GM23248 (cell line): ENCODE measurements around the gene S100A7A. TPM values are rescaled to one million over a fixed set of nuclear protein-coding genes. Genes with fewer than 3 reads are reported as not detected.

Experiments used
- DNase-seq: peaks from one replicate; pipeline ENCODE4 v3.0.0-alpha.2; 2015
- H2AFZ ChIP-seq: fragments of 200-600 bp; sonication (generic); 2 replicates; pipeline ENCODE4 v1.6.1; 2016; ENCODE audit warnings: antibody characterized with exemption
- H3F3A ChIP-seq: fragments of 200-600 bp; sonication (generic); 2 replicates; pipeline ENCODE4 v1.6.1; 2016; ENCODE audit warnings: mild to moderate bottlenecking, antibody characterized with exemption, mixed run types; ENCODE audit not compliant: insufficient read depth
- H3K27ac ChIP-seq: fragments of 200-600 bp; sonication (generic); 2 replicates; pipeline ENCODE4 v1.5.1; 2016; ENCODE audit warnings: mild to moderate bottlenecking
- H3K27me3 ChIP-seq: fragments of 200-600 bp; sonication (generic); replicated peaks from 2 replicates; pipeline ENCODE4 v1.6.1; 2016; ENCODE audit warnings: mild to moderate bottlenecking; ENCODE audit not compliant: insufficient read depth
- H3K36me3 ChIP-seq: fragments of 200-600 bp; sonication (generic); 2 replicates; pipeline ENCODE4 v1.6.1; 2016; ENCODE audit warnings: low read depth, mild to moderate bottlenecking
- H3K4me1 ChIP-seq: fragments of 200-600 bp; sonication (generic); 2 replicates; pipeline ENCODE4 v1.6.1; 2016; ENCODE audit warnings: mild to moderate bottlenecking; ENCODE audit not compliant: insufficient read depth
- H3K4me2 ChIP-seq: fragments of 200-600 bp; sonication (generic); one replicate; pipeline ENCODE4 v1.6.1; 2016; ENCODE audit warnings: mild to moderate bottlenecking; ENCODE audit not compliant: unreplicated experiment
- H3K4me3 ChIP-seq: fragments of 200-600 bp; sonication (generic); 2 replicates; pipeline ENCODE4 v1.5.1; 2016; ENCODE audit warnings: mild to moderate bottlenecking
- H3K79me2 ChIP-seq: fragments of 200-600 bp; sonication (generic); 2 replicates; pipeline ENCODE4 v1.6.1; 2016; ENCODE audit warnings: mild to moderate bottlenecking; ENCODE audit not compliant: insufficient read depth
- H3K9ac ChIP-seq: fragments of 200-600 bp; sonication (generic); 2 replicates; pipeline ENCODE4 v1.6.1; 2016; ENCODE audit warnings: mild to moderate bottlenecking
- H3K9me2 ChIP-seq: fragments of 200-600 bp; sonication (generic); 2 replicates; pipeline ENCODE4 v1.6.1; 2016; ENCODE audit warnings: mixed run types, mild to moderate bottlenecking, moderate library complexity; ENCODE audit not compliant: insufficient read depth
- H3K9me3 ChIP-seq: fragments of 200-600 bp; sonication (generic); one replicate; pipeline ENCODE4 v1.6.1; 2017; ENCODE audit warnings: low read depth
- H4K20me1 ChIP-seq: fragments of 200-600 bp; sonication (generic); 2 replicates; pipeline ENCODE4 v1.6.0; 2016; ENCODE audit not compliant: insufficient read depth
- EZH2 ChIP-seq: fragments of 200-600 bp; sonication (generic); IDR thresholded peaks from 2 replicates; pipeline ENCODE4 v1.6.1; 2018; ENCODE audit warnings: antibody characterized with exemption, mild to moderate bottlenecking; ENCODE audit not compliant: insufficient read depth, poor library complexity, severe bottlenecking
- EZH2phosphoT487 ChIP-seq: fragments of 200-600 bp; sonication (generic); IDR thresholded peaks from 2 replicates; pipeline ENCODE4 v1.6.1; 2018; ENCODE audit warnings: antibody characterized with exemption, moderate library complexity, mild to moderate bottlenecking, low read depth; ENCODE audit not compliant: insufficient read depth
- WGBS, 2 experiments: methylation state at CpG; one replicate each; pipeline ENCODE4 v1.1.6; 2015 to 2017; ENCODE audit warnings: low lambda C conversion rate in 2 of 2, low coverage in 1 of 2; ENCODE audit errors: missing lambda C conversion rate in 2 of 2; 5-methylcytosine and 5-hydroxymethylcytosine counted together
- in situ Hi-C: fragments of 300-500 bp; cut with MboI; formaldehyde crosslinking; loops from 2 replicates; pipeline ENCODE4 v1.15.0; 2020
- polyA plus RNA-seq: library from polyadenylated mRNA; unstranded; fragments of >200 nt; fragmentation: Nextera tagmentation; extraction: Ambion mirVana; gene quantifications from 2 replicates; pipeline ENCODE4 v1.2.1, GENCODE V29; 2016
- total RNA-seq: library from RNA; depleted of rRNA; stranded (reverse); fragments of >200 nt; shearing (Covaris generic); gene quantifications from 2 replicates; pipeline ENCODE4 v1.2.3, GENCODE V29; 2014

S100A7A gene
- total and polyA plus RNA-seq, 2 experiments from 2014 or later: not detected

DNA sequence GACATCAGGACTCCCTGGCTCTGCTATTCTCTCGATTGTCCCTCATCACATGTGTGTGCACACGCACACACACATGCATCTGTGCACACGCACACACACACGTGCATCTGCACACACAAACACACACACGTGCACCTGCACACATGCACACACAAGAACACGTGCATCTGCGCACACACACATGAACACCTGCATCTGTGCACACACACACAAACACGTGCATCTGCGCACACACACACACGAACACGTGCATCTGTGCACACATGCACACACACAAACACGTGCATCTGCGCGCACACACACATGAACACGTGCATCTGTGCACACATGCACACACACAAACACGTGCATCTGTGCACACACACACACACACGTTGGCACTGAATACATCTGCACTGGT, 14.7 kb downstream of the S100A7A start:
- Histone ChIP-seq H2AFZ (no peak overlapping the region), H3K4me1 (no peaks in the 10 kb centered on the region), H3K27me3 (no peaks in the 10 kb centered on the region), H3K36me3 (no peaks in the 10 kb centered on the region), H4K20me1 (no peaks in the 10 kb centered on the region), H3K4me3 (no peak overlapping the region), H3K79me2 (no peaks in the 10 kb centered on the region), H3K9me3 (no peaks in the 10 kb centered on the region), H3K27ac (no peak overlapping the region), H3K9me2 (no peaks in the 10 kb centered on the region), H3K9ac (no peak overlapping the region), H3F3A (no peaks in the 10 kb centered on the region), H3K4me2 (no peak overlapping the region)
- WGBS, 2 experiments: 47 to 48% methylated on average over 17 of the region's 17 CpGs
- TF ChIP-seq EZH2phosphoT487 (no peak), EZH2 (no peak)
- in situ Hi-C loops: no loop called here
- no peak for DNase-seq

GRCh38 chr1:153431427-153431826, 15.1 kb downstream of the S100A7A start:
- no peak overlapping the region for H3K9ac ChIP-seq
- no peaks in the 10 kb centered on the region for H3K4me1 ChIP-seq
- H4K20me1 ChIP-seq: no peaks in the 10 kb centered on the region
- DNase-seq: no peak
- no peak for TF ChIP-seq EZH2phosphoT487
- TF ChIP-seq EZH2: no peak
- H3K27ac ChIP-seq: no peak overlapping the region
- no peaks in the 10 kb centered on the region for H3K79me2 ChIP-seq
- H3K4me2 ChIP-seq: no peak overlapping the region
- in situ Hi-C loops: no loop called here
- no peaks in the 10 kb centered on the region for H3K36me3 ChIP-seq
- H3K4me3 ChIP-seq: no peak overlapping the region
- H3F3A ChIP-seq: no peaks in the 10 kb centered on the region
- H3K9me2 ChIP-seq: no peaks in the 10 kb centered on the region
- WGBS, 2 experiments: 43 to 52% methylated on average over 3 of the region's 3 CpGs
- H3K27me3 ChIP-seq: no peaks in the 10 kb centered on the region
- no peak overlapping the region for H2AFZ ChIP-seq
- no peaks in the 10 kb centered on the region for H3K9me3 ChIP-seq

- Histone ChIP-seq H3K27me3 (no peaks in the 10 kb centered on the region), H3K27ac (no peak overlapping the region), H3K9ac (no peak overlapping the region), H3K4me1 (no peaks in the 10 kb centered on the region), H3K36me3 (no peaks in the 10 kb centered on the region), H3K9me2 (no peaks in the 10 kb centered on the region), H3K9me3 (no peaks in the 10 kb centered on the region), H3K79me2 (no peaks in the 10 kb centered on the region), H3K4me3 (no peak overlapping the region), H3K4me2 (no peak overlapping the region), H4K20me1 (no peaks in the 10 kb centered on the region), H3F3A (no peaks in the 10 kb centered on the region), H2AFZ (no peak overlapping the region)
- 35 to 37% methylated on average over 4 of the region's 4 CpGs for WGBS, 2 experiments
- no peak for DNase-seq
- no peak for TF ChIP-seq EZH2phosphoT487
- TF ChIP-seq EZH2: no peak
- in situ Hi-C loops: no loop called here
These were observed 15.6 kb downstream of the S100A7A start for GRCh38 chr1:153431928-153432327.

DNA sequence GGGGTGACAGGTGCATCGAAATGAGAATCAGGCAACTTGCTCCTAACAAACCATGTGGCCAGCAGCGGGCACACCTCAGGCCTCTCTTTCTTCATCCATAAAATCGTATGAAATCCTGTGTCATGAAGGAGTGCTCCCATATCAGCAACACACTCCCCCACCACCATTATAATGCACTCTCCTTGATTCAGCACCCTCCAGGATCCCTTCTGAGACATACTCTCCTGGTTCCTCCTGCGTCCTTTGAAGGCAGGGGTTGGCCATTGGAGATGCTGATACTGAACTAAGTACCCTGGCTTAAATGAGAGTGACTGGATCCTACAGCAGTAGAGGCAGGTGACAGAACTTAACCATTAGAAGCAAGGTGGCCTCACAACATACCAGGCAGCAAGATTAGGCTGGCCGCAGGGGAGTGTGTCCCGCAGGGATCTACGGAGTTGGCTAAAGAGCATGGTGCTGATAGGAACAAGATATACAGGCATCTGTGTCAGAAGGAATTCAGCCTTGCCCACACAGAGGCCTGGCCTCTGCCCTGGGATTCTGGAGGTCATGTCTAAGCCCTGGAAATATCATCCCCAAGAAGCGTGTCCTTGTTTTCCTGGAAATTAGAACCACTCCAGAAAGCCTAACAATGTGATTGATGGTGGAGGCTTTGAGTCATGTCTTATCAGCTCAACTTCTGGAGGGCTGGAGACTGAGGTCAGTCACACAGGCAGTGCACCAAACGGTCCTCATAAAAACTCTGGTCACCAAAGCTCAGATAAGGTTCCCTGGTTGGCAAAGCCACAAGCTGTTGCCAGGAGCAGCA, 16.8 kb downstream of the S100A7A start:
- in situ Hi-C loops: no loop called here
- H3K4me1 ChIP-seq: no peaks in the 10 kb centered on the region
- no peaks in the 10 kb centered on the region for H3F3A ChIP-seq
- no peaks in the 10 kb centered on the region for H3K27me3 ChIP-seq
- DNase-seq: no peak
- no peak for TF ChIP-seq EZH2
- no peak for TF ChIP-seq EZH2phosphoT487
- no peaks in the 10 kb centered on the region for H3K36me3 ChIP-seq
- H3K9me2 ChIP-seq: no peaks in the 10 kb centered on the region
- WGBS, 2 experiments: 57 to 61% methylated on average over 9 of the region's 9 CpGs
- no peaks in the 10 kb centered on the region for H4K20me1 ChIP-seq
- H2AFZ ChIP-seq: no peak overlapping the region
- H3K27ac ChIP-seq: no peak overlapping the region
- no peak overlapping the region for H3K4me3 ChIP-seq
- H3K4me2 ChIP-seq: no peak overlapping the region
- H3K9me3 ChIP-seq: no peaks in the 10 kb centered on the region
- H3K9ac ChIP-seq: no peak overlapping the region
- H3K79me2 ChIP-seq: no peaks in the 10 kb centered on the region
